ENCODE results near the gene CNTNAP4. TPM values are rescaled to one million over a fixed set of nuclear protein-coding genes. Genes with fewer than 3 reads are reported as not detected.
A peak's percentile ranks its signal among the peaks of the same experiment; 100 is the strongest.

Gene CNTNAP4
- total RNA-seq, 1 donor from 2014 or later = not detected

GRCh38 chr16:76336112-76336511 lies 58.9 kb downstream of the CNTNAP4 start:
- no peaks in the 10 kb centered on the region for H3K4me1 ChIP-seq
- intact Hi-C loops (cut with DNase I) = no loop called here
- H3K27ac ChIP-seq = no peak overlapping the region
- no peak overlapping the region for H3K4me3 ChIP-seq
- TF ChIP-seq CTCF (IDR thresholded peaks at IDR 0.05) = no peak
- no peak for ATAC-seq
- H3K36me3 ChIP-seq = no peaks in the 10 kb centered on the region
- no peak for DNase-seq
- no peaks in the 10 kb centered on the region for H3K27me3 ChIP-seq
- no peaks in the 10 kb centered on the region for H3K9me3 ChIP-seq

- TF ChIP-seq CTCF (IDR thresholded peaks at IDR 0.05) = no peak
- intact Hi-C loops (cut with DNase I) = no loop called here
- H3K9me3 ChIP-seq = no peaks in the 10 kb centered on the region
- H3K36me3 ChIP-seq = no peaks in the 10 kb centered on the region
- H3K4me3 ChIP-seq = no peak overlapping the region
- no peaks in the 10 kb centered on the region for H3K4me1 ChIP-seq
- no peaks in the 10 kb centered on the region for H3K27me3 ChIP-seq
- no peak overlapping the region for H3K27ac ChIP-seq
- no peak for ATAC-seq
- DNase-seq = no peak
Measured at GRCh38 chr16:76338472-76338871, 61.3 kb downstream of the CNTNAP4 start.

GRCh38 chr16:76343769-76344168 lies 66.6 kb downstream of the CNTNAP4 start:
- DNase-seq (no peak), ATAC-seq (no peak)
- Histone ChIP-seq H3K27me3 (no peaks in the 10 kb centered on the region), H3K4me1 (no peaks in the 10 kb centered on the region), H3K9me3 (no peaks in the 10 kb centered on the region), H3K36me3 (no peaks in the 10 kb centered on the region), H3K27ac (no peak overlapping the region), H3K4me3 (no peak overlapping the region)
- intact Hi-C loops (cut with DNase I) = no loop called here
- no peak for TF ChIP-seq CTCF (IDR thresholded peaks at IDR 0.05)

- no peak for TF ChIP-seq CTCF (IDR thresholded peaks at IDR 0.05)
- no peaks in the 10 kb centered on the region for H3K27me3 ChIP-seq
- H3K36me3 ChIP-seq = no peaks in the 10 kb centered on the region
- ATAC-seq = peak; percentile 81
- DNase-seq = no peak
- H3K4me3 ChIP-seq = no peak overlapping the region
- H3K4me1 ChIP-seq = no peaks in the 10 kb centered on the region
- H3K9me3 ChIP-seq = no peaks in the 10 kb centered on the region
- intact Hi-C loops (cut with DNase I) = no loop called here
- H3K27ac ChIP-seq = no peak overlapping the region
Measured at GRCh38 chr16:76345163-76345661, 68.0 kb downstream of the CNTNAP4 start.

GRCh38 chr16:76346210-76346609 lies 69.0 kb downstream of the CNTNAP4 start:
- H3K27ac ChIP-seq = no peak overlapping the region
- no peak for DNase-seq
- ATAC-seq = no peak
- H3K4me3 ChIP-seq = no peak overlapping the region
- H3K27me3 ChIP-seq = no peaks in the 10 kb centered on the region
- H3K4me1 ChIP-seq = no peaks in the 10 kb centered on the region
- no peak for TF ChIP-seq CTCF (IDR thresholded peaks at IDR 0.05)
- H3K36me3 ChIP-seq = no peaks in the 10 kb centered on the region
- H3K9me3 ChIP-seq = no peaks in the 10 kb centered on the region
- intact Hi-C loops (cut with DNase I) = no loop called here

GRCh38 chr16:76351441-76351840 lies 74.2 kb downstream of the CNTNAP4 start:
- Histone ChIP-seq H3K4me1 (no peaks in the 10 kb centered on the region), H3K27ac (no peak overlapping the region), H3K4me3 (no peak overlapping the region), H3K9me3 (no peaks in the 10 kb centered on the region), H3K36me3 (no peaks in the 10 kb centered on the region), H3K27me3 (no peaks in the 10 kb centered on the region)
- no peak for TF ChIP-seq CTCF (IDR thresholded peaks at IDR 0.05)
- intact Hi-C loops (cut with DNase I) = no loop called here
- no peak for ATAC-seq
- DNase-seq = no peak

All from upper lobe of right lung (tissue), 1 donor.